Heart left ventricle (tissue), 16 donors: ENCODE results near the gene RBM15. TPM values are rescaled to one million over a fixed set of nuclear protein-coding genes. Genes with fewer than 3 reads are reported as not detected.

Experiments
- ATAC-seq, 4 donors: fragments of 200-7000 bp; cut with Tn5 transposase; one replicate each; pipeline ENCODE4 v1.9.1; 2020 to 2022; ENCODE audit warnings: moderate library complexity in 4 of 4, mild to moderate bottlenecking in 3 of 4, moderate number of reproducible peaks in 1 of 4
- DNase-seq, 5 donors: peaks; one replicate each; pipeline ENCODE4 v3.0.0-alpha.2; 2020
- H3K27ac ChIP-seq, 12 donors: fragments of 200-600 bp; sonication (generic) in 4 of 12; one replicate each; pipeline versions ENCODE4 v1.5.0 to v1.8.0; 2016 to 2022; ENCODE audit warnings: mild to moderate bottlenecking in 2 of 12
- H3K27me3 ChIP-seq, 9 donors: fragments of 200-600 bp; sonication (generic) in 2 of 9; one replicate each; pipeline versions ENCODE4 v1.5.1 to v1.8.0; 2016 to 2022; ENCODE audit warnings: mild to moderate bottlenecking in 3 of 9
- H3K36me3 ChIP-seq, 9 donors: fragments of 200-600 bp; sonication (generic) in 2 of 9; one replicate each; pipeline versions ENCODE4 v1.5.0 to v1.8.0; 2018 to 2022; ENCODE audit warnings: mild to moderate bottlenecking in 2 of 9
- H3K4me1 ChIP-seq, 12 donors: fragments of 200-600 bp; sonication (generic) in 4 of 12; one replicate each; pipeline versions ENCODE4 v1.5.0 to v1.8.0; 2016 to 2022; ENCODE audit warnings: mild to moderate bottlenecking in 3 of 12
- H3K4me3 ChIP-seq, 12 donors: fragments of 200-600 bp; sonication (generic) in 4 of 12; one replicate each; pipeline versions ENCODE4 v1.5.0 to v1.8.0; 2017 to 2022; ENCODE audit warnings: mild to moderate bottlenecking in 9 of 12, moderate library complexity in 4 of 12
- H3K9me3 ChIP-seq, 12 donors: fragments of 200-600 bp; sonication (generic) in 4 of 12; one replicate each; pipeline versions ENCODE4 v1.5.0 to v1.8.0; 2016 to 2022; ENCODE audit warnings: mild to moderate bottlenecking in 1 of 12
- POLR2A ChIP-seq, 2 donors: fragments of 450-650 bp; IDR thresholded peaks; one replicate each; pipeline ENCODE4 v1.6.1; 2017; ENCODE audit warnings: antibody characterized with exemption in 2 of 2, mild to moderate bottlenecking in 2 of 2, moderate library complexity in 2 of 2
- WGBS, 4 donors: extraction: QIAGEN DNeasy Blood & Tissue Kit in 2 of 4; methylation state at CpG; one replicate each; pipeline versions ENCODE4 v1.1.5 to v1.1.7; 2013 to 2018; 5-methylcytosine and 5-hydroxymethylcytosine counted together
- intact Hi-C, 10 donors: fragments of 100-400 bp; cut with DNase I; formaldehyde crosslinking; loops; one replicate each; pipeline versions ENCODE4 v1.11.1 to v1.14.2; 2022
- polyA plus RNA-seq, 2 donors: library from polyadenylated mRNA; stranded (reverse); fragments of 200-250 nt; gene quantifications; one replicate each; pipeline ENCODE4 v1.2.3, GENCODE V29; 2013
- total RNA-seq, 9 donors: library from RNA; depleted of rRNA in 2 of 9; stranded (reverse); fragments of >200 nt in 2 of 9; fragmentation: NEBNext Ultra II Directional in 3 of 9; extraction: Animal tissue kit (Norgen Biotek cat#: 25700) in 3 of 9; gene quantifications; one replicate each; pipeline versions ENCODE4 v1.1.0 to v1.2.4, GENCODE V29; 2016 to 2023
- TF ChIP-seq, protein P1 (sequence below), 12 donors: fragments of 200-600 bp; sonication (generic) in 4 of 12; IDR thresholded peaks; one replicate each; pipeline versions ENCODE4 v1.5.0 to v1.8.0; 2018 to 2022; ENCODE audit warnings: antibody characterized with exemption in 12 of 12, mild to moderate bottlenecking in 5 of 12
- donor health status: ischemic (EF 13 %, LVEDD 7.1; RV severe dilation, severe dysfunction).
- donor health status: healthy with polysubstance abuse.
- donor health status: DM: no; HTN: yes; CAD: no.
- donor health status: DM: no; HTN: no; CAD: no.
- donor health status: ischemic (EF 25% LVEDD 6.9; RV normal size, moderate dysfunction).
- donor health status: ischemic (EF 25% LVEDD 5.7; RV mildly dilated, moderate dysfunction).
- donor health status: healthy.
- donor health status: DM: yes; HTN: yes; CAD: no.
- donor health status: ischemic (EF 35%, LVEDD 5.7; RV mildly dilated, moderate dysfunction).
- donor health status: nonischemic (EF 11% LVEDD 7.7; RV severe dilation, severe dysfunction).
- donor health status: DM: yes; HTN: yes; CAD: no.
- donor health status: PGD.
- donor health status: ischemic (EF 29% LVEDD 5.4; RV normal size, mild dysfunction).
- donor health status: nonischemic (EF 23%, LVEDD 6.1; RV moderate dilation, normal function).

Gene RBM15
- total and polyA plus RNA-seq, 11 donors, result 4.6 to 24.4 (median 16.3) TPM

- no peak for DNase-seq
- 88 to 100% (median 92%) methylated on average over 1 of the region's 1 CpG for WGBS, 4 donors
- no peak for ATAC-seq
- H3K4me3 ChIP-seq, result no peak overlapping the region
- H3K27me3 ChIP-seq, result no peaks in the 10 kb centered on the region
- no peaks in the 10 kb centered on the region for H3K9me3 ChIP-seq
- H3K36me3 ChIP-seq, result no peaks in the 10 kb centered on the region
- H3K27ac ChIP-seq, result no peak overlapping the region
- no peaks in the 10 kb centered on the region for H3K4me1 ChIP-seq
- TF ChIP-seq, protein P1, sequence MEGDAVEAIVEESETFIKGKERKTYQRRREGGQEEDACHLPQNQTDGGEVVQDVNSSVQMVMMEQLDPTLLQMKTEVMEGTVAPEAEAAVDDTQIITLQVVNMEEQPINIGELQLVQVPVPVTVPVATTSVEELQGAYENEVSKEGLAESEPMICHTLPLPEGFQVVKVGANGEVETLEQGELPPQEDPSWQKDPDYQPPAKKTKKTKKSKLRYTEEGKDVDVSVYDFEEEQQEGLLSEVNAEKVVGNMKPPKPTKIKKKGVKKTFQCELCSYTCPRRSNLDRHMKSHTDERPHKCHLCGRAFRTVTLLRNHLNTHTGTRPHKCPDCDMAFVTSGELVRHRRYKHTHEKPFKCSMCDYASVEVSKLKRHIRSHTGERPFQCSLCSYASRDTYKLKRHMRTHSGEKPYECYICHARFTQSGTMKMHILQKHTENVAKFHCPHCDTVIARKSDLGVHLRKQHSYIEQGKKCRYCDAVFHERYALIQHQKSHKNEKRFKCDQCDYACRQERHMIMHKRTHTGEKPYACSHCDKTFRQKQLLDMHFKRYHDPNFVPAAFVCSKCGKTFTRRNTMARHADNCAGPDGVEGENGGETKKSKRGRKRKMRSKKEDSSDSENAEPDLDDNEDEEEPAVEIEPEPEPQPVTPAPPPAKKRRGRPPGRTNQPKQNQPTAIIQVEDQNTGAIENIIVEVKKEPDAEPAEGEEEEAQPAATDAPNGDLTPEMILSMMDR (IDR thresholded peaks at IDR 0.05), result no peak
- TF ChIP-seq POLR2A (IDR thresholded peaks at IDR 0.05), result no peak
- intact Hi-C loops, result no loop called here
These were observed 19.0 kb upstream of the RBM15 start for GRCh38 chr1:110320168-110320518.

- Histone ChIP-seq H3K27me3 (no peaks in the 10 kb centered on the region), H3K4me3 (no peak overlapping the region), H3K27ac (no peak overlapping the region), H3K9me3 (no peaks in the 10 kb centered on the region), H3K4me1 (no peaks in the 10 kb centered on the region), H3K36me3 (no peaks in the 10 kb centered on the region)
- ATAC-seq (no peak), DNase-seq (no peak)
- intact Hi-C loops, result no loop called here
- WGBS, 4 donors, result 84 to 91% (median 89%) methylated on average over 2 of the region's 2 CpGs
- TF ChIP-seq POLR2A (IDR thresholded peaks at IDR 0.05), result no peak
- TF ChIP-seq, protein P1 (IDR thresholded peaks at IDR 0.05), result no peak
These were observed 18.1 kb upstream of the RBM15 start for GRCh38 chr1:110321045-110321444.

DNA sequence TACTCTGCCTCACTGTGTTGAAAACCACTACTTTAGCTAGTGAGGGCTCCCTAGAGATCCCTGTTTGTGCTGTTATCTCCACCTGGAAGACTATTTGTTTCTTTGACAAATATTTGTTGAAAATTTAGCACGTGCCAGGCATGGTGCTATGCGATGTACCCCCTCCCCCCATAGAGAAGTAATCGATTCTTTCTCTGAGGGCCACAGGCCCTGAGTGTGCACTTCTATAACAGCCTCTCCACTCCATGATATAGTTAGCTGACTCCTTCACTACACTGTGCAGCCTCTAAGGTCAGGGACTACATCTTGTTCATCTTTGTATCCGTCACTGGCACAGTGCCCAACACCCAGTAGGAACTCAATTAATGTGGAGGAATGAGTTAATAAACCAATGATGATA, 17.3 kb upstream of the RBM15 start:
- H3K4me3 ChIP-seq, result no peak overlapping the region
- H3K36me3 ChIP-seq, result no peaks in the 10 kb centered on the region
- no peak for TF ChIP-seq POLR2A (IDR thresholded peaks at IDR 0.05)
- TF ChIP-seq, protein P1 (IDR thresholded peaks at IDR 0.05), result no peak
- H3K4me1 ChIP-seq, result no peaks in the 10 kb centered on the region
- ATAC-seq (no peak), DNase-seq (no peak)
- no peak overlapping the region for H3K27ac ChIP-seq
- no peaks in the 10 kb centered on the region for H3K9me3 ChIP-seq
- H3K27me3 ChIP-seq, result no peaks in the 10 kb centered on the region
- WGBS, 4 donors, result 74 to 82% (median 81%) methylated on average over 4 of the region's 4 CpGs
- intact Hi-C loops, result no loop called here

DNA sequence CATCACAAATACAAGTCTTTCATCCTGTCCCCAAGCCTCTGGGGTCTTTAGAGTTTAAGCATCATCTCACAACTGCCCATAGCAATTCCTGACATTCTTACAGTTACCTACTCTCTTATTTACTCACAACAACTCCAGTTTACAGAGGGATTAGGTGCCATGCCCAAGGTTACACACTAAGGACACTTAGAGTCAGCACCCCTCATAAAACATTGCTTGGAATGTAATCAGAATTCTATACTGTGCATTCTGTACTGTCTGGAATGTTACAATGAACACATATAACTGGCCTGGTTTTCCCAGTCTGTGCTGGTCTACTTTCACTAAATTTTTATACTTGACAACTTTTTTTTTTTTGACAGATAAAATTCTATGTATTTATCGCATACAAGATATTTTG, 14.5 kb upstream of the RBM15 start:
- peaks cover 0 to 4% (median 0%) of the 10 kb centered on the region in 12 donors for H3K4me1 ChIP-seq
- no peak for ATAC-seq
- 94 to 97% (median 96%) methylated on average over 1 of the region's 1 CpG for WGBS, 4 donors
- H3K27me3 ChIP-seq, result no peaks in the 10 kb centered on the region
- no peak for DNase-seq
- H3K9me3 ChIP-seq, result peaks cover 0 to 3% (median 0%) of the 10 kb centered on the region in 12 donors
- TF ChIP-seq, protein P1 (IDR thresholded peaks at IDR 0.05), result no peak
- no peak for TF ChIP-seq POLR2A (IDR thresholded peaks at IDR 0.05)
- H3K4me3 ChIP-seq, result no peak overlapping the region
- H3K27ac ChIP-seq, result no peak overlapping the region
- intact Hi-C loops, result no loop called here
- no peaks in the 10 kb centered on the region for H3K36me3 ChIP-seq
